ENCODE measurements around the gene ATXN10. TPM values are rescaled to one million over a fixed set of nuclear protein-coding genes. Genes with fewer than 3 reads are reported as not detected.

The ATXN10 gene
- total RNA-seq (2022; extraction: Qiagen RNA extraction; ENCODE audit: low read depth), result 103 to 115 TPM (median 105 TPM) in 5 replicates

GRCh38 chr22:45671783-45672563 lies at the start of gene ATXN10:
Gene ATXN10 (plus strand): TSS chr22:45671834. CDS start chr22:45672064, 230 bp downstream.

Other genes starting within 250 kb of the ATXN10 start
- 35.8 to 50.8 TPM (median 50.2 TPM) in 5 replicates for gene FBLN1, start 169.0 kb upstream of the ATXN10 start, total RNA-seq (2022; extraction: Qiagen RNA extraction; ENCODE audit: low read depth)

All from A549 treated with GW870086 at 1 μM for 4 hours (cell line).